PC-9 (cell line): ENCODE data around the gene PADI3. TPM values are rescaled to one million over a fixed set of nuclear protein-coding genes. Genes with fewer than 3 reads are reported as not detected.

ENCODE experiments used
- BruUV-seq: library from RNA; stranded (reverse); fragments of 400-500 nt; replicated peaks from 2 replicates; lab custom pipeline; 2021; lab: Mats Ljungman, UMichigan
- CTCF ChIA-PET: fragments of 300-600 bp; sonication (Branson Sonifier 250); formaldehyde crosslinking; loops from one replicate; lab custom pipeline; 2022; ENCODE audit warnings: antibody characterized with exemption; lab: Charles Lee
- POLR2A ChIA-PET: fragments of 300-600 bp; sonication (Branson Sonifier 250); formaldehyde crosslinking; loops from one replicate; lab custom pipeline; 2022; ENCODE audit warnings: antibody characterized with exemption; ENCODE audit not compliant: unreplicated experiment; lab: Charles Lee
- DNase-seq, 2 experiments: peaks; one replicate each; pipeline versions ENCODE4 v3.0.0 to v3.0.0-alpha.2; 2015 to 2022; ENCODE audit warnings: mixed read lengths in 1 of 2
- H2AFZ ChIP-seq: fragments of 200-600 bp; sonication (generic); 2 replicates; pipeline ENCODE4 v1.8.1; 2017; ENCODE audit warnings: antibody characterized with exemption
- H3F3A ChIP-seq: fragments of 200-600 bp; sonication (generic); 2 replicates; pipeline ENCODE4 v1.8.1; 2017; ENCODE audit warnings: antibody characterized with exemption, mild to moderate bottlenecking, low read depth; ENCODE audit not compliant: insufficient read depth
- H3K27ac ChIP-seq: fragments of 200-600 bp; sonication (generic); 2 replicates; pipeline ENCODE4 v1.6.1; 2016; ENCODE audit warnings: mixed run types
- H3K27me3 ChIP-seq: fragments of 200-600 bp; sonication (generic); 2 replicates; pipeline ENCODE4 v1.6.1; 2016; ENCODE audit warnings: low read depth, mixed run types; ENCODE audit not compliant: insufficient read depth
- H3K36me3 ChIP-seq: fragments of 200-600 bp; sonication (generic); 2 replicates; pipeline ENCODE4 v1.6.1; 2016; ENCODE audit warnings: low read depth, mixed run types
- H3K4me1 ChIP-seq: fragments of 200-600 bp; sonication (generic); replicated peaks from 2 replicates; pipeline ENCODE4 v1.6.1; 2016; ENCODE audit warnings: mixed run types; ENCODE audit not compliant: insufficient read depth
- H3K4me2 ChIP-seq: fragments of 200-600 bp; sonication (generic); 2 replicates; pipeline ENCODE4 v1.6.1; 2017; ENCODE audit warnings: mixed run types
- H3K4me3 ChIP-seq: fragments of 200-600 bp; sonication (generic); 2 replicates; pipeline ENCODE4 v1.6.1; 2016; ENCODE audit warnings: mixed run types
- H3K79me2 ChIP-seq: fragments of 200-600 bp; sonication (generic); 2 replicates; pipeline ENCODE4 v1.6.1; 2017; ENCODE audit warnings: low read depth, mixed run types
- H3K9me2 ChIP-seq: fragments of 200-600 bp; sonication (generic); 2 replicates; pipeline ENCODE4 v1.8.1; 2017; ENCODE audit warnings: mild to moderate bottlenecking; ENCODE audit not compliant: insufficient read depth
- H3K9me3 ChIP-seq: fragments of 200-600 bp; sonication (generic); 2 replicates; pipeline ENCODE4 v1.8.1; 2016; ENCODE audit warnings: low read depth; ENCODE audit not compliant: insufficient read depth
- H4K20me1 ChIP-seq: fragments of 200-600 bp; sonication (generic); 2 replicates; pipeline ENCODE4 v1.8.1; 2017; ENCODE audit not compliant: insufficient read depth
- EZH2 ChIP-seq: fragments of 200-600 bp; sonication (generic); IDR thresholded peaks from 2 replicates; pipeline ENCODE4 v1.8.0; 2017; ENCODE audit warnings: antibody characterized with exemption, low read depth
- intact Hi-C: fragments of 100-400 bp; cut with micrococcal nuclease; formaldehyde crosslinking; loops from one replicate; pipeline ENCODE4 v1.10.0; 2022; ENCODE audit not compliant: unreplicated experiment
- total RNA-seq: library from RNA; stranded (reverse); gene quantifications from 2 replicates; pipeline ENCODE4 v1.2.3, GENCODE V29; 2021
- TF ChIP-seq, protein P1 (sequence below): fragments of 200-600 bp; sonication (generic); conservative IDR thresholded peaks from 2 replicates; pipeline ENCODE4 v1.6.1; 2017; ENCODE audit warnings: mixed run types, antibody characterized with exemption, mild to moderate bottlenecking, moderate library complexity

Gene PADI3
- total RNA-seq, 1 experiment from 2014 or later = 5.0 TPM

DNA sequence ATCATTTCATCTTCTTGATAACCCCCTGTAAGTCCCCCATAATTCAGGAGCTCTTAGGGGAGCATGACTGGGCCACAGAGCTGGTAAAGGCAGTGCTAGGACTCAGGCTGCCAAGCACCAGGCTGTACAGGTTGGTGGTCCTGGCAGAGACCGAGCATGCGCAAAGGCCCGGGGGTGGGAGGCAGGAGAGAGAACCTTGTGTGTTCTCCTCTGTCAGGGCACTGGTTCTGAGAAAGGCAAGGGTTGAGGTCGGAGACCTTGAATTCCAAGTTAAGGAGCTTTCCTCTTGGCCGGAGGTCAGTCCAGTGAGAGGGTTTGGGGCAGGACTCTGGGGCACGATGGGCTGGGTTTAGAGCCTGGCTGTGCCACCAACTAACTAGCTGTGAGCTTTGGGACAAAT lies 23.2 kb downstream of the PADI3 start:
- Histone ChIP-seq H3K4me1 (peaks cover 24% of the 10 kb centered on the region), H2AFZ (no peak overlapping the region), H4K20me1 (no peaks in the 10 kb centered on the region), H3F3A (no peaks in the 10 kb centered on the region; the same call in 1 of the 2 replicates), H3K79me2 (no peaks in the 10 kb centered on the region), H3K9me2 (no peaks in the 10 kb centered on the region), H3K9me3 (no peaks in the 10 kb centered on the region), H3K4me3 (no peak overlapping the region), H3K27me3 (no peaks in the 10 kb centered on the region), H3K4me2 (no peak overlapping the region), H3K36me3 (no peaks in the 10 kb centered on the region), H3K27ac (no peak overlapping the region)
- CTCF ChIA-PET = interaction anchor here (1.0 kb wide), 1 partner anchor 110 kb away, joined by 3 read pairs; no protein-coding TSS in a partner anchor
- intact Hi-C loops = loop anchor here (10.0 kb wide), 1 partner anchor 217 kb away; the partner anchor contains the start of gene SDHB
- TF ChIP-seq, protein P1, sequence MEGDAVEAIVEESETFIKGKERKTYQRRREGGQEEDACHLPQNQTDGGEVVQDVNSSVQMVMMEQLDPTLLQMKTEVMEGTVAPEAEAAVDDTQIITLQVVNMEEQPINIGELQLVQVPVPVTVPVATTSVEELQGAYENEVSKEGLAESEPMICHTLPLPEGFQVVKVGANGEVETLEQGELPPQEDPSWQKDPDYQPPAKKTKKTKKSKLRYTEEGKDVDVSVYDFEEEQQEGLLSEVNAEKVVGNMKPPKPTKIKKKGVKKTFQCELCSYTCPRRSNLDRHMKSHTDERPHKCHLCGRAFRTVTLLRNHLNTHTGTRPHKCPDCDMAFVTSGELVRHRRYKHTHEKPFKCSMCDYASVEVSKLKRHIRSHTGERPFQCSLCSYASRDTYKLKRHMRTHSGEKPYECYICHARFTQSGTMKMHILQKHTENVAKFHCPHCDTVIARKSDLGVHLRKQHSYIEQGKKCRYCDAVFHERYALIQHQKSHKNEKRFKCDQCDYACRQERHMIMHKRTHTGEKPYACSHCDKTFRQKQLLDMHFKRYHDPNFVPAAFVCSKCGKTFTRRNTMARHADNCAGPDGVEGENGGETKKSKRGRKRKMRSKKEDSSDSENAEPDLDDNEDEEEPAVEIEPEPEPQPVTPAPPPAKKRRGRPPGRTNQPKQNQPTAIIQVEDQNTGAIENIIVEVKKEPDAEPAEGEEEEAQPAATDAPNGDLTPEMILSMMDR = no peak
- TF ChIP-seq EZH2 = no peak
- DNase-seq = no peak
- POLR2A ChIA-PET = no interaction called here
- no TSS peak for BruUV-seq

DNA sequence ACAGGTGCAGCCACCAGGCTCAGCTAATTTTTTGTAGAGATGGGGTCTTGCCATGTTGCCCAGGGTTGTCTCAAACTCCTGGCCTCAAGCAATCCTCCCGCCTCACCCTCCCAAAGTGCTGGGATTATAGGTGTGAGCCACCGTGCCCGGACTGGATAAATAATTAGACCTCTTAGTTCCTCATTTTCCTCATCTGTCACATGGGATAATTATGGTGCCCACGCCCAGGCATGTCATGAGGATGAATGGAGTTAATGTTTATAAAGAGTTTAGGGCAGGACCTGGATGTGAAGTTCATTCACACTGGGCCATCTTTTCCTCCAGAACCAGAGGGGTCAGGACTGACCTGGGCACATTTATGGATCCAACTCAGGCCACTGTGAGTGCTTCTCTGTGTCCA lies 23.7 kb downstream of the PADI3 start:
- TF ChIP-seq, protein P1 = no peak
- no peak for TF ChIP-seq EZH2
- Histone ChIP-seq H3K27ac (no peak overlapping the region), H4K20me1 (no peaks in the 10 kb centered on the region), H3K9me3 (no peaks in the 10 kb centered on the region), H3K4me2 (no peak overlapping the region), H3K27me3 (no peaks in the 10 kb centered on the region), H3K9me2 (no peaks in the 10 kb centered on the region), H3K4me3 (no peak overlapping the region), H3K4me1 (peaks cover 24% of the 10 kb centered on the region), H3K36me3 (no peaks in the 10 kb centered on the region), H3F3A (no peaks in the 10 kb centered on the region; the same call in 1 of the 2 replicates), H2AFZ (no peak overlapping the region), H3K79me2 (no peaks in the 10 kb centered on the region)
- DNase-seq = no peak
- CTCF ChIA-PET = interaction anchor here (1.0 kb wide), 1 partner anchor 110 kb away, joined by 3 read pairs; no protein-coding TSS in a partner anchor
- POLR2A ChIA-PET = no interaction called here
- no TSS peak for BruUV-seq
- intact Hi-C loops = loop anchor here (10.0 kb wide), 1 partner anchor 218 kb away; the partner anchor contains the start of gene SDHB

DNA sequence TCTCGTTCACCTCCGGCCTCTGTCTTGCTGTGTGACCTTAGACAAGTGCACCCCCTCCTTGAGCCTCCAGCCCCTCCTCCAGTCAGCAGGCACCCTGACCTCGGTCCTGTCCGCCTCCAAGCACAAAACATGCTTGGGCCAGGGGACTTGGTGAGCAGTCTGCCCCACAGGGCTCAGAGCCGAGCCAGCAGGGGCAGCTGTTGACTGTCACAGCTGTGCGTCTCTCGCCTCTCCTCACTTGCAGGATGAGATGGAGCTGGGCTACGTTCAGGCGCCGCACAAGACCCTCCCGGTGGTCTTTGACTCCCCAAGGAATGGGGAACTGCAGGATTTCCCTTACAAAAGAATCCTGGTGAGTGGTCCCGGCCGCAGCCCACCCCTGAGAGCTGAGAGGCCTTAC lies 24.2 kb downstream of the PADI3 start:
- no peaks in the 10 kb centered on the region for H3K9me3 ChIP-seq

More for the DNA sequence above, 24.2 kb downstream of the PADI3 start:
- H3K9me2 ChIP-seq = no peaks in the 10 kb centered on the region
- intact Hi-C loops = loop anchor here (10.0 kb wide), 1 partner anchor 218 kb away; the partner anchor contains the start of gene SDHB
- H3K4me2 ChIP-seq = no peak overlapping the region
- no peak for DNase-seq
- H3F3A ChIP-seq = no peaks in the 10 kb centered on the region; the same call in 1 of the 2 replicates
- no peaks in the 10 kb centered on the region for H3K79me2 ChIP-seq
- no peak overlapping the region for H2AFZ ChIP-seq
- no TSS peak for BruUV-seq
- H3K4me3 ChIP-seq = no peak overlapping the region
- no peak for TF ChIP-seq EZH2
- TF ChIP-seq, protein P1 = no peak
- no peaks in the 10 kb centered on the region for H3K36me3 ChIP-seq
- no peaks in the 10 kb centered on the region for H4K20me1 ChIP-seq
- ChIA-PET CTCF (interaction anchor here (1.2 kb wide), 1 partner anchor 26 kb away, joined by 3 read pairs; no protein-coding TSS in a partner anchor), POLR2A (no interaction called here)
- no peaks in the 10 kb centered on the region for H3K27me3 ChIP-seq
- H3K27ac ChIP-seq = no peak overlapping the region
- H3K4me1 ChIP-seq = peaks cover 24% of the 10 kb centered on the region
